Smooth muscle cell (in vitro differentiated cells): ENCODE data around the gene SCIMP. TPM values are rescaled to one million over a fixed set of nuclear protein-coding genes. Genes with fewer than 3 reads are reported as not detected.
A peak's percentile ranks its signal among the peaks of the same experiment; 100 is the strongest.

Source experiments
- DNase-seq: peaks from one replicate; lab custom pipeline; 2025; ENCODE audit not compliant: unreplicated experiment; lab: John Stamatoyannopoulos, UW
- H2AFZ ChIP-seq: fragments of 200-600 bp; sonication (generic); 2 replicates; pipeline ENCODE4 v1.6.0; 2016; ENCODE audit warnings: antibody characterized with exemption, low read depth, mild to moderate bottlenecking
- H3F3A ChIP-seq: fragments of 200-600 bp; sonication (generic); 2 replicates; pipeline ENCODE4 v1.6.0; 2017; ENCODE audit warnings: antibody characterized with exemption, low read depth
- H3K27ac ChIP-seq: fragments of 200-600 bp; sonication (generic); 2 replicates; pipeline ENCODE4 v1.5.1; 2016; ENCODE audit warnings: low read depth, mild to moderate bottlenecking
- H3K27me3 ChIP-seq: fragments of 200-600 bp; sonication (generic); 2 replicates; pipeline ENCODE4 v1.6.1; 2016; ENCODE audit warnings: low read depth, mild to moderate bottlenecking
- H3K36me3 ChIP-seq: fragments of 200-600 bp; sonication (generic); 2 replicates; pipeline ENCODE4 v1.5.1; 2016; ENCODE audit warnings: low read depth
- H3K4me1 ChIP-seq: fragments of 200-600 bp; sonication (generic); 2 replicates; pipeline ENCODE4 v1.5.1; 2016; ENCODE audit warnings: low read depth
- H3K4me2 ChIP-seq: fragments of 200-600 bp; sonication (generic); 2 replicates; pipeline ENCODE4 v1.6.0; 2016; ENCODE audit warnings: mild to moderate bottlenecking
- H3K4me3 ChIP-seq: fragments of 200-600 bp; sonication (generic); 2 replicates; pipeline ENCODE4 v1.5.1; 2016; ENCODE audit warnings: mild to moderate bottlenecking
- H3K79me2 ChIP-seq: fragments of 200-600 bp; sonication (generic); 2 replicates; pipeline ENCODE4 v1.6.0; 2016; ENCODE audit warnings: low read depth, mild to moderate bottlenecking
- H3K9ac ChIP-seq: fragments of 200-600 bp; sonication (generic); 2 replicates; pipeline ENCODE4 v1.6.0; 2016; ENCODE audit warnings: low read depth
- H3K9me3 ChIP-seq: fragments of 200-600 bp; sonication (generic); replicated peaks from 2 replicates; pipeline ENCODE4 v1.5.1; 2016; ENCODE audit warnings: low read depth
- H4K20me1 ChIP-seq: fragments of 200-600 bp; sonication (generic); 2 replicates; pipeline ENCODE4 v1.6.0; 2016; ENCODE audit warnings: low read depth
- CTCF ChIP-seq: fragments of 200-600 bp; sonication (generic); IDR thresholded peaks from 2 replicates; pipeline ENCODE4 v1.5.1; 2017; ENCODE audit warnings: borderline replicate concordance, mild to moderate bottlenecking, antibody characterized with exemption; ENCODE audit not compliant: insufficient read depth, poor library complexity, severe bottlenecking
- WGBS: methylation state at CpG from one replicate; pipeline ENCODE4 v1.1.7; 2016; ENCODE audit warnings: low lambda C conversion rate; 5-methylcytosine and 5-hydroxymethylcytosine counted together
- polyA plus RNA-seq: library from polyadenylated mRNA; unstranded; fragments of >200 nt; fragmentation: Nextera tagmentation; extraction: Ambion mirVana; gene quantifications from 2 replicates; pipeline ENCODE4 v1.2.1, GENCODE V29; 2016
- total RNA-seq: library from RNA; depleted of rRNA; stranded (reverse); fragments of >200 nt; gene quantifications from 2 replicates; pipeline ENCODE4 v1.2.3, GENCODE V29; 2014

Gene SCIMP
- total and polyA plus RNA-seq, 2 experiments from 2014 or later, result 0.07 TPM; not detected in 1

GRCh38 chr17:5257124-5257523, 22.5 kb upstream of the SCIMP start:
- Histone ChIP-seq H3K27ac (no peak overlapping the region), H3F3A (no peaks in the 10 kb centered on the region), H3K4me1 (no peaks in the 10 kb centered on the region), H3K27me3 (no peaks in the 10 kb centered on the region), H3K36me3 (no peaks in the 10 kb centered on the region), H3K9ac (no peak overlapping the region), H3K9me3 (no peaks in the 10 kb centered on the region), H3K4me2 (no peak overlapping the region), H4K20me1 (no peaks in the 10 kb centered on the region), H3K4me3 (no peak overlapping the region), H2AFZ (no peak overlapping the region), H3K79me2 (no peaks in the 10 kb centered on the region)
- 95% methylated on average over 5 of the region's 5 CpGs for WGBS
- no peak for DNase-seq
- TF ChIP-seq CTCF, result no peak

GRCh38 chr17:5254903-5255521, 20.4 kb upstream of the SCIMP start:
- no peak for DNase-seq

GRCh38 chr17:5254414-5254813, 19.8 kb upstream of the SCIMP start:
- Histone ChIP-seq H3F3A (no peaks in the 10 kb centered on the region), H3K27ac (no peak overlapping the region), H2AFZ (no peak overlapping the region), H3K36me3 (no peaks in the 10 kb centered on the region), H3K9me3 (no peaks in the 10 kb centered on the region), H3K27me3 (no peaks in the 10 kb centered on the region), H4K20me1 (no peaks in the 10 kb centered on the region), H3K4me1 (no peaks in the 10 kb centered on the region), H3K4me2 (peak overlapping the region; percentile 63), H3K79me2 (no peaks in the 10 kb centered on the region), H3K9ac (no peak overlapping the region), H3K4me3 (no peak overlapping the region)
- no peak for TF ChIP-seq CTCF
- WGBS, result 74% methylated on average over 7 of the region's 7 CpGs
- no peak for DNase-seq

More at GRCh38 chr17:5254903-5255521, 20.4 kb upstream of the SCIMP start:
- H3F3A ChIP-seq, result no peaks in the 10 kb centered on the region
- no peaks in the 10 kb centered on the region for H3K27me3 ChIP-seq
- no peak overlapping the region for H2AFZ ChIP-seq
- H3K79me2 ChIP-seq, result no peaks in the 10 kb centered on the region
- no peak overlapping the region for H3K4me3 ChIP-seq
- no peaks in the 10 kb centered on the region for H3K4me1 ChIP-seq
- peak overlapping the region; percentile 63 for H3K4me2 ChIP-seq
- no peak overlapping the region for H3K9ac ChIP-seq
- H3K36me3 ChIP-seq, result no peaks in the 10 kb centered on the region
- H3K9me3 ChIP-seq, result no peaks in the 10 kb centered on the region
- H4K20me1 ChIP-seq, result no peaks in the 10 kb centered on the region
- TF ChIP-seq CTCF, result no peak
- no peak overlapping the region for H3K27ac ChIP-seq
- 72% methylated on average over 5 of the region's 5 CpGs for WGBS

- Histone ChIP-seq H3K36me3 (no peaks in the 10 kb centered on the region), H3K27me3 (no peaks in the 10 kb centered on the region), H4K20me1 (no peaks in the 10 kb centered on the region), H3F3A (no peaks in the 10 kb centered on the region), H3K9ac (no peak overlapping the region), H3K27ac (no peak overlapping the region), H2AFZ (no peak overlapping the region), H3K9me3 (no peaks in the 10 kb centered on the region), H3K4me2 (no peak overlapping the region), H3K4me1 (no peaks in the 10 kb centered on the region), H3K4me3 (no peak overlapping the region), H3K79me2 (no peaks in the 10 kb centered on the region)
- 9% methylated on average over 4 of the region's 4 CpGs for WGBS
- TF ChIP-seq CTCF, result peak; percentile 65
- DNase-seq, result no peak
Measured at GRCh38 chr17:5249615-5250014, 15.0 kb upstream of the SCIMP start.
